Choroid plexus epithelial cell (primary cell): ENCODE data around the gene LCE6A.

Source experiments
- DNase-seq: peaks from one replicate; pipeline ENCODE4 v3.0.0-alpha.2; 2010; ENCODE audit warnings: low read depth
- H3K4me3 ChIP-seq: 2 replicates; pipeline ENCODE4 v1.5.1; 2011; ENCODE audit warnings: low read depth, mild to moderate bottlenecking, control low read depth, low read length, moderate library complexity
- CTCF ChIP-seq: conservative IDR thresholded peaks from 2 replicates; pipeline ENCODE4 v1.5.1; 2011; ENCODE audit warnings: low read depth, mild to moderate bottlenecking, control low read depth, inconsistent platforms, low read length, moderate library complexity

The LCE6A gene

DNA sequence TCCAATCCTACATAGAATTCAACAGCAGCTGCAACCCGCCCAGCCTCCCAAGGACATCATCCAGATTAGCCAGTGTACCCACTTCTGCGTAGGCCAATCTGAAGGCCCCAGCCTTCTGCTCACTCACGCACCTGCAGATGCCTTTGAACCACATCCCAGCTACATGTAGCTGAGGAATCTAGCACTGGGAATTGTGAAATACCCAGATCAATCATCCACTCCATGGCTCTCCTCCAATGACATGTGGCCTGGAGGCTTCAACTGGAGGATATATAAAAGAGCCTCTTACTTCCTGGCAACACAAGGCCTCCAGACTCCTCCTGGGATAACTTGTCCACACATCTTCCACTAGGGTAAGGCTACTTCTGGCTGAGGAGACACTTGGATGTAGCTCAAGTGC lies at the start of gene LCE6A:
TSS of gene LCE6A (plus strand) at position 301 of the 400 bp plus-strand sequence. CDS start 665 bp downstream, outside the sequence.
- no peak for DNase-seq
- H3K4me3 ChIP-seq: no peak within 1 kb of the TSS
- TF ChIP-seq CTCF: no peak

- no peak overlapping the region for H3K4me3 ChIP-seq
- TF ChIP-seq CTCF: no peak
- no peak for DNase-seq
Observed at GRCh38 chr1:152795686-152796085, 47.0 kb upstream of the LCE6A start.

- DNase-seq: no peak
- no peak for TF ChIP-seq CTCF
- no peak within 1 kb of the TSS for H3K4me3 ChIP-seq
Observed at GRCh38 chr1:152796421-152796820, 46.2 kb upstream of the LCE6A start, which contains the start of gene LCE1D. Gene LCE1D, plus strand, starts transcription at chr1:152796721. Its CDS starts 1,074 bp downstream, at chr1:152797795.

GRCh38 chr1:152801333-152801732 lies 41.3 kb upstream of the LCE6A start:
- no peak overlapping the region for H3K4me3 ChIP-seq
- no peak for TF ChIP-seq CTCF
- DNase-seq: no peak

GRCh38 chr1:152806576-152806975 lies 36.1 kb upstream of the LCE6A start, which contains the start of gene LCE1C:
Gene LCE1C, minus strand, starts transcription at chr1:152806651. Its CDS starts 1,173 bp downstream, at chr1:152805478.
- no peak within 1 kb of the TSS for H3K4me3 ChIP-seq
- no peak for DNase-seq
- no peak for TF ChIP-seq CTCF

GRCh38 chr1:152811050-152811449 lies 31.6 kb upstream of the LCE6A start:
- no peak for DNase-seq
- TF ChIP-seq CTCF: no peak
- H3K4me3 ChIP-seq: no peak overlapping the region

GRCh38 chr1:152811671-152812070 lies 31.0 kb upstream of the LCE6A start, which contains the start of gene LCE1B:
Gene LCE1B, plus strand, starts transcription at chr1:152811971. Its CDS starts 476 bp downstream, at chr1:152812447.
- no peak for TF ChIP-seq CTCF
- no peak for DNase-seq
- H3K4me3 ChIP-seq: no peak within 1 kb of the TSS
